Activated CD8-positive, alpha-beta memory T cell treated with anti-CD3 and anti-CD28 coated beads, Interleukin-2, amount 50 U/mL, for 48 hours (primary cell): ENCODE data around the gene DCUN1D1.

Experiments
- DNase-seq: peaks from one replicate; pipeline ENCODE4 v3.0.0-alpha.2; 2020

Gene DCUN1D1

DNA sequence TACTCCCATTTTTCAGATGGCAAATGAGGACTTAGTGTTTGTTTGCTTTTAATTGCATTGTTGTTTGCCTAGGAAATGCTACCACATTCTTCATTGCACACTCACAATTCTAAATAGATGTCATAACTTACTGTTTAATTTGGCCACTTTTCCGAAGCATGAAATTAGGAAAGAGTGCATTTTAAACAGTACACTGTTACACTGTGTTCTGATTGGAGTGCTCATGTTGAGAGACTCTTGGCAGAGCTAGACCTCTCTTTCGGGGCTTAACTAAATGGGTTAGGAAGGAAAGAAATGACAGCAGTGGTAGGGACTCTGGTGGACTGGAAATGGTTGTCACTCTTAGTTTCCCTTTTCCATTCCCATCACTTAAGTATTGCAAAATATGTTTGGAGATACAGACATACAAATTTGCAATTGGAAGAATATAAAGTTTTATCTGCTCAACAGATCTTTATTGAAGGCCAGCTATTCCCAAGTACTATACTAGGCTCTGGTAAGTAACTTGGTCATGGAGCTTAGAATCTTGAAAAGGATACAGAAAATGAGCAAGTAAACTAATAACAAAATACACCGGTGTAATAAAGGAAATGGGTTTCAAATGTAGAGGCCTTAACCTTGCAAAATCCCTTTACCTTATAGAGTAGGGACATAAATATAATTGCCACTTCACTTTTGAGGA lies 90.2 kb downstream of the DCUN1D1 start:
- no peak for DNase-seq
